H9 (cell line): Measurements from ENCODE around the gene CCDC34. TPM values are rescaled to one million over a fixed set of nuclear protein-coding genes. Genes with fewer than 3 reads are reported as not detected.

Experiments
- DNase-seq: peaks from one replicate; pipeline ENCODE4 v3.0.0-alpha.2; 2017
- H2AFZ ChIP-seq: one replicate; pipeline ENCODE4 v1.6.1; 2013; ENCODE audit warnings: mild to moderate bottlenecking, low read length, control low read depth, moderate library complexity
- H2AK5ac ChIP-seq: 2 replicates; pipeline ENCODE4 v1.6.1; 2013; ENCODE audit warnings: low read length, control low read depth, mixed read lengths; ENCODE audit not compliant: insufficient read length
- H2BK120ac ChIP-seq: one replicate; pipeline ENCODE4 v1.6.1; 2013; ENCODE audit warnings: low read depth, mild to moderate bottlenecking, low read length, control low read depth, inconsistent platforms; ENCODE audit not compliant: poor library complexity, severe bottlenecking
- H2BK12ac ChIP-seq: 2 replicates; pipeline ENCODE4 v1.6.1; 2013; ENCODE audit warnings: low read length, control low read depth, mixed read lengths, low read depth; ENCODE audit not compliant: insufficient read length
- H2BK15ac ChIP-seq: 2 replicates; pipeline ENCODE4 v1.6.1; 2013; ENCODE audit warnings: low read depth, low read length, control low read depth
- H2BK20ac ChIP-seq: one replicate; pipeline ENCODE4 v1.6.1; 2013; ENCODE audit warnings: low read depth, mild to moderate bottlenecking, low read length, control low read depth, inconsistent platforms; ENCODE audit not compliant: poor library complexity, severe bottlenecking
- H2BK5ac ChIP-seq: 2 replicates; pipeline ENCODE4 v1.6.1; 2013; ENCODE audit warnings: low read length, control low read depth, mixed read lengths; ENCODE audit not compliant: insufficient read length
- H3K14ac ChIP-seq: 2 replicates; pipeline ENCODE4 v1.6.1; 2013; ENCODE audit warnings: low read length, control low read depth; ENCODE audit not compliant: insufficient read depth
- H3K18ac ChIP-seq: 2 replicates; pipeline ENCODE4 v1.6.1; 2013; ENCODE audit warnings: low read depth, mild to moderate bottlenecking, mixed read lengths, low read length, control low read depth; ENCODE audit not compliant: insufficient read length
- H3K23ac ChIP-seq: 2 replicates; pipeline ENCODE4 v1.6.1; 2013; ENCODE audit warnings: low read length, control low read depth, mixed read lengths, low read depth; ENCODE audit not compliant: insufficient read length
- H3K23me2 ChIP-seq: 2 replicates; pipeline ENCODE4 v1.6.1; 2013; ENCODE audit warnings: low read depth, mild to moderate bottlenecking, mixed read lengths, low read length, control low read depth; ENCODE audit not compliant: insufficient read length, poor library complexity, severe bottlenecking
- H3K27ac ChIP-seq: 2 replicates; pipeline ENCODE4 v1.5.1; 2013; ENCODE audit warnings: low read length, control low read depth, mixed read lengths, low read depth; ENCODE audit not compliant: insufficient read length
- H3K27me3 ChIP-seq: 2 replicates; pipeline ENCODE4 v1.6.1; 2013; ENCODE audit warnings: low read length, control low read depth, inconsistent platforms; ENCODE audit not compliant: insufficient read depth
- H3K4ac ChIP-seq: 2 replicates; pipeline ENCODE4 v1.6.1; 2013; ENCODE audit warnings: low read depth, mild to moderate bottlenecking, control low read depth, inconsistent platforms, low read length, moderate library complexity
- H3K4me1 ChIP-seq: 2 replicates; pipeline ENCODE4 v1.6.1; 2013; ENCODE audit warnings: low read length, control low read depth, inconsistent platforms; ENCODE audit not compliant: insufficient read depth
- H3K4me2 ChIP-seq: 2 replicates; pipeline ENCODE4 v1.6.1; 2013; ENCODE audit warnings: low read length, control low read depth, mixed read lengths; ENCODE audit not compliant: insufficient read length, insufficient read depth
- H3K56ac ChIP-seq: 2 replicates; pipeline ENCODE4 v1.6.1; 2013; ENCODE audit warnings: low read depth, mild to moderate bottlenecking, mixed read lengths, low read length, control low read depth; ENCODE audit not compliant: insufficient read length
- H3K79me1 ChIP-seq: 2 replicates; pipeline ENCODE4 v1.6.1; 2013; ENCODE audit warnings: low read depth, mild to moderate bottlenecking, moderate library complexity, low read length, control low read depth, inconsistent platforms; ENCODE audit not compliant: insufficient read depth, poor library complexity, severe bottlenecking
- H3K79me2 ChIP-seq: 2 replicates; pipeline ENCODE4 v1.6.1; 2013; ENCODE audit warnings: low read length, control low read depth, inconsistent platforms; ENCODE audit not compliant: insufficient read depth
- H3K9ac ChIP-seq: 2 replicates; pipeline ENCODE4 v1.6.1; 2013; ENCODE audit warnings: low read length, control low read depth, mixed read lengths; ENCODE audit not compliant: insufficient read length; ENCODE audit errors: extremely low read depth
- H3K9me3 ChIP-seq: one replicate; pipeline ENCODE4 v1.6.1; 2013; ENCODE audit warnings: low read depth, low read length, inconsistent platforms; ENCODE audit not compliant: control insufficient read depth
- H3T11ph ChIP-seq: one replicate; pipeline ENCODE4 v1.6.1; 2013; ENCODE audit warnings: mild to moderate bottlenecking, low read length, control low read depth, inconsistent platforms
- H4K20me1 ChIP-seq: one replicate; pipeline ENCODE4 v1.6.1; 2013; ENCODE audit not compliant: control insufficient read depth, insufficient read length, insufficient read depth
- H4K5ac ChIP-seq: 2 replicates; pipeline ENCODE4 v1.6.1; 2013; ENCODE audit warnings: low read depth, mild to moderate bottlenecking, mixed read lengths, low read length, control low read depth; ENCODE audit not compliant: insufficient read length
- H4K8ac ChIP-seq: replicated peaks from 2 replicates; pipeline ENCODE4 v1.6.1; 2013; ENCODE audit warnings: low read length, control low read depth, mixed read lengths, low read depth; ENCODE audit not compliant: insufficient read length
- H4K91ac ChIP-seq: 2 replicates; pipeline ENCODE4 v1.6.1; 2013; ENCODE audit warnings: low read depth, mild to moderate bottlenecking, moderate library complexity, mixed read lengths, low read length, control low read depth; ENCODE audit not compliant: insufficient read length
- H3K27ac Mint-ChIP-seq, 3 experiments: 2 replicates in 2 of 3; 3 replicates in 1 of 3; pipeline ENCODE4 v1.8.0; 2020 to 2021; ENCODE audit warnings: mixed read lengths in 3 of 3, mild to moderate bottlenecking in 1 of 3, moderate library complexity in 1 of 3
- H3K27me3 Mint-ChIP-seq: 2 replicates; pipeline ENCODE4 v1.8.0; 2021; ENCODE audit warnings: low read depth, mild to moderate bottlenecking, moderate library complexity, mixed read lengths
- H3K36me3 Mint-ChIP-seq, 3 experiments: 2 replicates in 2 of 3; 3 replicates in 1 of 3; pipeline ENCODE4 v1.8.0; 2020 to 2021; ENCODE audit warnings: low read depth in 3 of 3, mixed read lengths in 3 of 3; ENCODE audit not compliant: insufficient read depth in 1 of 3
- H3K4me1 Mint-ChIP-seq, 2 experiments: 2 replicates each; pipeline ENCODE4 v1.8.0; 2020; ENCODE audit warnings: mixed read lengths in 2 of 2
- H3K4me3 Mint-ChIP-seq, 2 experiments: 2 replicates in 1 of 2; 3 replicates in 1 of 2; pipeline ENCODE4 v1.8.0; 2020 to 2021; ENCODE audit warnings: mild to moderate bottlenecking in 2 of 2, mixed read lengths in 2 of 2, moderate library complexity in 1 of 2
- H3K9me3 Mint-ChIP-seq, 2 experiments: 2 replicates in 1 of 2; 3 replicates in 1 of 2; pipeline ENCODE4 v1.8.0; 2020; ENCODE audit warnings: mild to moderate bottlenecking in 2 of 2, mixed read lengths in 2 of 2, moderate library complexity in 1 of 2
- WGBS: extraction: QIAGEN DNeasy Blood & Tissue Kit; methylation state at CpG from one replicate; pipeline ENCODE4 v1.1.7; 2013; ENCODE audit warnings: missing lambda C conversion rate, low lambda C conversion rate, mixed read lengths; ENCODE audit not compliant: insufficient read length; ENCODE audit errors: extremely low coverage; 5-methylcytosine and 5-hydroxymethylcytosine counted together
- total RNA-seq: library from RNA; stranded (reverse); gene quantifications from 2 replicates; pipeline ENCODE4 v1.2.1, GENCODE V29; 2021
- TF ChIP-seq, protein P1 (sequence below): fragments of 200-600 bp; sonication (generic); conservative IDR thresholded peaks from 3 replicates; pipeline ENCODE4 v1.8.0; 2021; ENCODE audit warnings: antibody characterized with exemption, mild to moderate bottlenecking

Gene CCDC34
- total RNA-seq, 1 experiment from 2014 or later: 25.2 TPM

GRCh38 chr11:27353593-27354358 lies 9.2 kb downstream of the CCDC34 start:
- H4K20me1 ChIP-seq: no peaks in the 10 kb centered on the region
- no peak overlapping the region for H2BK15ac ChIP-seq
- no peak overlapping the region for H3K27ac ChIP-seq
- no peak overlapping the region for H2BK120ac ChIP-seq
- no peak overlapping the region for H3K4ac ChIP-seq
- H3K23ac ChIP-seq: no peak overlapping the region
- H3K9ac ChIP-seq: no peak overlapping the region
- H4K5ac ChIP-seq: no peak overlapping the region
- H4K91ac ChIP-seq: no peak overlapping the region
- H3K4me2 ChIP-seq: no peak overlapping the region
- no peaks in the 10 kb centered on the region for H3K23me2 ChIP-seq
- no peak overlapping the region for H4K8ac ChIP-seq
- no peak overlapping the region for H3T11ph ChIP-seq
- no peaks in the 10 kb centered on the region for H3K79me2 ChIP-seq
- no peak overlapping the region for H3K56ac ChIP-seq
- no peaks in the 10 kb centered on the region for H3K9me3 ChIP-seq
- no peak overlapping the region for H2BK20ac ChIP-seq
- Mint-ChIP-seq H3K4me1 (peaks cover 56 to 61% of the 10 kb centered on the region in 2 experiments), H3K27me3 (no peaks in the 10 kb centered on the region), H3K4me3 (no peak overlapping the region), H3K27ac (no peak overlapping the region), H3K9me3 (no peaks in the 10 kb centered on the region), H3K36me3 (peaks cover 0 to 23% (median 20%) of the 10 kb centered on the region in 3 experiments; a peak in 6 of 7 replicates)
- TF ChIP-seq, protein P1, sequence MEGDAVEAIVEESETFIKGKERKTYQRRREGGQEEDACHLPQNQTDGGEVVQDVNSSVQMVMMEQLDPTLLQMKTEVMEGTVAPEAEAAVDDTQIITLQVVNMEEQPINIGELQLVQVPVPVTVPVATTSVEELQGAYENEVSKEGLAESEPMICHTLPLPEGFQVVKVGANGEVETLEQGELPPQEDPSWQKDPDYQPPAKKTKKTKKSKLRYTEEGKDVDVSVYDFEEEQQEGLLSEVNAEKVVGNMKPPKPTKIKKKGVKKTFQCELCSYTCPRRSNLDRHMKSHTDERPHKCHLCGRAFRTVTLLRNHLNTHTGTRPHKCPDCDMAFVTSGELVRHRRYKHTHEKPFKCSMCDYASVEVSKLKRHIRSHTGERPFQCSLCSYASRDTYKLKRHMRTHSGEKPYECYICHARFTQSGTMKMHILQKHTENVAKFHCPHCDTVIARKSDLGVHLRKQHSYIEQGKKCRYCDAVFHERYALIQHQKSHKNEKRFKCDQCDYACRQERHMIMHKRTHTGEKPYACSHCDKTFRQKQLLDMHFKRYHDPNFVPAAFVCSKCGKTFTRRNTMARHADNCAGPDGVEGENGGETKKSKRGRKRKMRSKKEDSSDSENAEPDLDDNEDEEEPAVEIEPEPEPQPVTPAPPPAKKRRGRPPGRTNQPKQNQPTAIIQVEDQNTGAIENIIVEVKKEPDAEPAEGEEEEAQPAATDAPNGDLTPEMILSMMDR: no peak
- no CpG with 5 or more reads among the region's 2 CpGs for WGBS
- no peak overlapping the region for H2BK5ac ChIP-seq
- peaks cover 4% of the 10 kb centered on the region for H3K4me1 ChIP-seq
- no peak overlapping the region for H3K18ac ChIP-seq
- H3K79me1 ChIP-seq: no peaks in the 10 kb centered on the region
- no peak overlapping the region for H3K14ac ChIP-seq
- H2AFZ ChIP-seq: no peak overlapping the region
- DNase-seq: no peak
- H3K27me3 ChIP-seq: no peaks in the 10 kb centered on the region
- no peak overlapping the region for H2BK12ac ChIP-seq
- no peak overlapping the region for H2AK5ac ChIP-seq
